ENCODE measurements around the gene TXNDC2.

DNA sequence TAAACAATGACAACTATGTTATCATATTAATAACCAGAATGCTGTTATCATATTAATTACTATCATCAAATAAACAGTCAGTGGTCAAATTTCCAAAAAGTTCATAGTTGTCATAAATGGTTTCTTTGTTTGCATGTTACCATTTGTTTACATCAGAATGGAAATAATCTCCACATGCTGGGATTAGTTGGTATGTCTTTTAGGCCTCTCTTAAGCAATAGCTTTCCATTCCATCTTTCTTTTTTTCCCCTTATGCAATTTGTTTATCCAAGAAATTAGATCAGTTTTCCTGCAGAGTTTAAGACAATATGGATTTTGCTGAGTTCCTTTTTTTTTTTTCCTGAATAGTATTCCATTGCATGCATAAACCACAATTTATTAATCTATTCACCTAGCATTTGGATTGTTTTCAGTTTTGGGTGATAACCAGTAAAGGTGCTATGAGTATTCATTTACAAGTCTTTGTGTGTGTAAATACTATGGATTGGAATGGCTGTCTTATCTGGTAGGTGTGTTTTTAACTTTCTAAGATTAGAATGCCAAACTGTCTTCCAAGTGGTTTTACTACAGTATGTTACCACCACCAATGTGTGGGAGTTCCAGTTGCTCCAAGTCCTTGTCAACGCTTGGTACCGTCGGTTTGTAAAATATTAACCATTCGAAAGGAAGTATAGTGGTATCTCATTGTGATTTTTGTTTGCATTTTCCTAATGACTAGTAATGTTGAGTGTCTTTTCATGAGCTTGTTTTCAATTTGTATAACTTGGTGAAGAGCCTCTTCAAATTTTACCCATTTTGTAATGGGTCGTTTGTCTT lies 33.3 kb upstream of the TXNDC2 start:
- TF ChIP-seq, protein P1, sequence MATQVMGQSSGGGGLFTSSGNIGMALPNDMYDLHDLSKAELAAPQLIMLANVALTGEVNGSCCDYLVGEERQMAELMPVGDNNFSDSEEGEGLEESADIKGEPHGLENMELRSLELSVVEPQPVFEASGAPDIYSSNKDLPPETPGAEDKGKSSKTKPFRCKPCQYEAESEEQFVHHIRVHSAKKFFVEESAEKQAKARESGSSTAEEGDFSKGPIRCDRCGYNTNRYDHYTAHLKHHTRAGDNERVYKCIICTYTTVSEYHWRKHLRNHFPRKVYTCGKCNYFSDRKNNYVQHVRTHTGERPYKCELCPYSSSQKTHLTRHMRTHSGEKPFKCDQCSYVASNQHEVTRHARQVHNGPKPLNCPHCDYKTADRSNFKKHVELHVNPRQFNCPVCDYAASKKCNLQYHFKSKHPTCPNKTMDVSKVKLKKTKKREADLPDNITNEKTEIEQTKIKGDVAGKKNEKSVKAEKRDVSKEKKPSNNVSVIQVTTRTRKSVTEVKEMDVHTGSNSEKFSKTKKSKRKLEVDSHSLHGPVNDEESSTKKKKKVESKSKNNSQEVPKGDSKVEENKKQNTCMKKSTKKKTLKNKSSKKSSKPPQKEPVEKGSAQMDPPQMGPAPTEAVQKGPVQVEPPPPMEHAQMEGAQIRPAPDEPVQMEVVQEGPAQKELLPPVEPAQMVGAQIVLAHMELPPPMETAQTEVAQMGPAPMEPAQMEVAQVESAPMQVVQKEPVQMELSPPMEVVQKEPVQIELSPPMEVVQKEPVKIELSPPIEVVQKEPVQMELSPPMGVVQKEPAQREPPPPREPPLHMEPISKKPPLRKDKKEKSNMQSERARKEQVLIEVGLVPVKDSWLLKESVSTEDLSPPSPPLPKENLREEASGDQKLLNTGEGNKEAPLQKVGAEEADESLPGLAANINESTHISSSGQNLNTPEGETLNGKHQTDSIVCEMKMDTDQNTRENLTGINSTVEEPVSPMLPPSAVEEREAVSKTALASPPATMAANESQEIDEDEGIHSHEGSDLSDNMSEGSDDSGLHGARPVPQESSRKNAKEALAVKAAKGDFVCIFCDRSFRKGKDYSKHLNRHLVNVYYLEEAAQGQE (IDR thresholded peaks at IDR 0.05; ENCODE audit: insufficient read depth in 1 of 2, low read depth in 2 of 2, low read length in 2 of 2): no peak
- no peak for TF ChIP-seq TAF1 (IDR thresholded peaks at IDR 0.05; ENCODE audit: borderline replicate concordance, insufficient read depth, low read length)
